HG02571 (cell line): ENCODE data around the gene KREMEN1.

Experiments used
- ATAC-seq: cut with Tn5 transposase; IDR thresholded peaks from one replicate; pipeline ENCODE4 v1.9.1; 2021; ENCODE audit warnings: mild to moderate bottlenecking, moderate library complexity; ENCODE audit not compliant: unreplicated experiment

The KREMEN1 gene

GRCh38 chr22:29126670-29127395, 54.0 kb downstream of the KREMEN1 start:
- ATAC-seq, result no peak

DNA sequence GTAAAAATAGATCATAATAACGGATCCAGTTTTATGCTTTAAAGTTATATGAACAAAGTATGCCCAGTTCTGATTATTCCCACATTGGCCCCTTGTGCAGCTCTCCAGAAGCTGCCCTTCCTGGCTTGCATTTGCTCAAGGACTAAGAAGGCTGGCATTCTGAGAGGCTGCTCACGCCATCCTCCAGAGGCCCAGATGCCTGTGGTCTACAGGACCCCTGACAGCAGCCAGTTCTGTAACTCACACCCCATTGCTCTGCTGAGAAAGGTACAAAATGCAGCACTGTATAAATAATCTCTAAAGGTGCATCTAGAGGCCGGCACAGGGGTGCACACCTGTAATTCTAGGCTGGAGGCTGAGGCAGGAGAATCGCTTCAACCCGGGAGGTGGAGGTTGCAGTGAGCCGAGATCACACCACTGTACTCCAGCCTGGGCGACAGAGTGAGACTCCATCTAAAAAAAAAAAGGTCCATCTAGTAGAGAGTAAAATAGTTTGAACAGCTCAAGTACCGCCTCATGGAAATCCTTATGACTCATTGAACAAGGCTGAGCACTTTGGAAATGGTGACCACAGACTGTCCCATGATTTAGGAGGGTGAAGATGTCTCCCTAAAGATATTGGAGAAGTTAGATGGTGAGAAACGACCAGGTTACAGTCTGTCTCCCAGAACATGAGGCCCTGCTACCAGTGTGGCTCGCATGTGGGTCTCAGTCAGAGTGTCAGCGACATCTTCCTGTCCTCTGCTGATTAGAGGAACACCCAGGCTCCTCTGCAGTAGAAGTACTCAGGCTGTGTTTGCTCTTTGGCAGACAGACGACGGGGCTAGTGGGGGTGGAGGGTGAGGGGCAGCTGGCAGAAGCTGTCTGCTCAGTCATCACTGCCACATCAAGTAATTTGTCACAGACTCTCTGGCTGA, 56.3 kb downstream of the KREMEN1 start:
- ATAC-seq, result no peak

DNA sequence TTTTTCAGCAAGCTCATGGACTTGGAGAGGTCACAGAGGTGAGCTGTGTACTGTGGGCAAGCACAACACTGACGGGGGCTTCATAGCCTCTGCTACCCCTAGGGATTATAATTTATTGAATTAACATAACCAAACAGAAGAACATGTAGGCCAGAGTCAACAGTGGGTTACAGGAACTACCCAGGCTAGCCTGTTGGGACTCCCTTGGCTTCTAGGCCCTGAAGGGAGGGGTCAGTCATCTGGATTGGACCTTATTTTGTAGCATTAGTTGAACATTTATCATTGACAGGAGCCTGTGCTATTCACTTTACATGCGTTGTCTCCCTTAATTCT, 56.9 kb downstream of the KREMEN1 start:
- ATAC-seq, result no peak

GRCh38 chr22:29130476-29130875, 57.6 kb downstream of the KREMEN1 start:
- no peak for ATAC-seq

DNA sequence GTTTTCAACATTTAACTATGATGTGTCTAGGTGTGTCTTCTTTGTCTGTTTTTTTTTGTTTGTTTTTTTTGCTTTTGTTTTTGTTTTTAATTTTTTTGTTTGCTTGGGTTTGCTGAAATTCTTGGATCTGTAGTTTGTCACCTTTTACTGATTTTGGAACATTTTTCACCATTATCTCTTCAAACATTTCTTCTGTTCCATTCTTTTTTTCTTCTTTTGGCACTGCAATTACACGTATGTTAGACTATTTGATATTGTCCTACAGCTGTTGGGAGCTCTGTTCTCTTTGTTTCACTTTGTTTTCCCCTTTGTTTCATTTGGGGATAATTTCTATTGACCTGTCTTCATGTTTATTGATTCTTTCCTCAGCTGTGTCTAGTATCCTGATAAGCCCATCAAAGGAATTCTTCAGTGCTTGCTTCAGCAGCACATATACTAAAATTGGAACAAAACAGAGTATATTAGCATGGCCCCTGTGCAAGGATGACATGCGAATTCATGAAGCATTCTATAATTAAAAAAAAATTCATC, 60.8 kb downstream of the KREMEN1 start:
- no peak for ATAC-seq

GRCh38 chr22:29134448-29134847, 61.6 kb downstream of the KREMEN1 start:
- ATAC-seq, result no peak

DNA sequence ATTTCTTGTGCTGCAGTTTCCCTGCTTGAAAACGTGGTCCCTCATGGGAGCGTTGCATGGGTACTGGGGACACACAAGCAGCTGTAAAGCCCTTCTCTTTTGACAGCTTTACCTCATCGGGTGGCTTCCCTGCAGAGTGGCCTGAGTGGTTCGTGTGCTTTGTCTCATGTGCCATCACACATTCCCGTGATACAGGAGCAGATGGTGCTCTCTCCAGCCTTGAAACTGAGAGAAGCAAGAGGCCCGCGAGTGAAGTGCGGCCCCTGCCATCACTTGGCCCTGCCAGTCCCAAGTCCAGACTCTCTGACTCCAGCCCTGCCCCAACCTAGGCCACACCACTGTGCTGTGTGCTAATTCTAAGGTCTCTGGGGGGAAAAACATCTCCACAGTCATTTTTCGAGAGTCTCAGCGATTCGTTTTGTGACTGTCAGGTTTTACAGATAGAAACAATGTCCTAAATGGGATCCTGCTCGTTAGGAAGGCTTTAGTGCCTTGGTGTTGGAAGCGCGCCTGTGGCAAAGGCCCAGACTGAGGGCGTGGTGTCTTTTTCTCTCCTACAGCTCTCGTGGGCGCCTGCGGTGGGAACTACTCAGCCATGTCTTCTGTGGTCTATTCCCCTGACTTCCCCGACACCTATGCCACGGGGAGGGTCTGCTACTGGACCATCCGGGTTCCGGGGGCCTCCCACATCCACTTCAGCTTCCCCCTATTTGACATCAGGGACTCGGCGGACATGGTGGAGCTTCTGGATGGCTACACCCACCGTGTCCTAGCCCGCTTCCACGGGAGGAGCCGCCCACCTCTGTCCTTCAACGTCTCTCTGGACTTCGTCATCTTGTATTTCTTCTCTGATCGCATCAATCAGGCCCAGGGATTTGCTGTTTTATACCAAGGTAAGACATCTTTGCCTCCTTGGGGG, 64.2 kb downstream of the KREMEN1 start:
- no peak for ATAC-seq

DNA sequence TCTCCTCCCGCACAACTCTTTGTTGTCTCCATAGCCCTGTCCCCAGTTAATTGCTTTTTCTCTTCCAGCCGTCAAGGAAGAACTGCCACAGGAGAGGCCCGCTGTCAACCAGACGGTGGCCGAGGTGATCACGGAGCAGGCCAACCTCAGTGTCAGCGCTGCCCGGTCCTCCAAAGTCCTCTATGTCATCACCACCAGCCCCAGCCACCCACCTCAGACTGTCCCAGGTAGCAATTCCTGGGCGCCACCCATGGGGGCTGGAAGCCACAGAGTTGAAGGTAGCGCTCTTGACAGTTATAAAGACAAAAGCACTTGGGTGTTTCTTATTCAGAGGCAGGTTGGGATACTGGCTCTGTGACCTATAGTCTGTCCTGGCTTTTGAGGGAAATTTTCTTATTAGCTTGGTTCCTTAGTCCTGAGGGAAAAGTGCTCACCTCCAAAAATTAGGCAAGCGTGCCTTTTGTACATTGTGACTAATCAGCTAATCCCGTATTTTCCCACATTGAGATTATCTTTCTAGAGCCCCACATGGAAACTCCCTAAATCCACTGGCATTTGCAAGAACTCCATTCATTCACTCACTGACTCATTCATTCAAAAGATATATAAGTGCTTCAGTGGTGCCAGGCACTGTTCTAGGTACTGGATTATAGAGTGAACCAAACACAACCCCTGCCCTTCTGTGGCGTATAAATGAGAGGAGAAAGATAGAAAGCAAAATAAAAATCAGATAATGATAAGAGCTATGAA, 65.9 kb downstream of the KREMEN1 start:
- no peak for ATAC-seq

DNA sequence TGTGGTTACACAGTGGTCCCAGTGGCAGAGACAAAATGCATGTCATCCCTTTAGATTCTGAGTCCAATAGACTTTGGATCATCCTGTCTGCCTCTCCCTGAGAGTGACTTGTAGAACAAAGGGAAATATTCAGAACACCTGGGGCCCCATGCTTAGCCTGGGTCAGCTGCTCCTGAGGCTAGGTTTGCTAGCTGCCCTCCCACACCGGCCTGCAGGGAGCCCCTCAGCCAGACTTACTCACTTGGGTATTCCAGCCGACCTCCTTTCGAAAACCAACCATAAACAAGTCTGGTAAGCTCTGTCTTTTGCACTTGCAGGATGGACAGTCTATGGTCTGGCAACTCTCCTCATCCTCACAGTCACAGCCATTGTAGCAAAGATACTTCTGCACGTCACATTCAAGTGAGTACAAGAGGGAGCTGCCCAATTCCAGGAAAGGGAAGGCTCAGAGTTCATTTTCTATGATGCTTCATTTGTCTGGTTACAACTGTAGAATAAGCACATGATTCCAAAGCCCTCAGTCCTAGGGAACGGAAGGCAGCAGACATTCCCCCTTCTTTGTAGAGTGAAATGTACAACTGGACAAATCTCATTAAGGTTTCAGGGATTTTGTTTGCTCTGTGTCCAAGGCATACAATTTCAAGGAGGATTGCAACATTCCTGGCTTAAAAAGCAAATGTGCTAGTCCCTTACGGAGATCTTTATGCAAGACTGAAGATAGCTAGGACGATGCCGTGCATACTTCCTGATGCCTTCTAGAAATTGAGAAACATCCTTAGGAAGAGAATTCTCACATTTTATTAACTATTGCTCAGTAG, 67.3 kb downstream of the KREMEN1 start:
- ATAC-seq, result no peak

DNA sequence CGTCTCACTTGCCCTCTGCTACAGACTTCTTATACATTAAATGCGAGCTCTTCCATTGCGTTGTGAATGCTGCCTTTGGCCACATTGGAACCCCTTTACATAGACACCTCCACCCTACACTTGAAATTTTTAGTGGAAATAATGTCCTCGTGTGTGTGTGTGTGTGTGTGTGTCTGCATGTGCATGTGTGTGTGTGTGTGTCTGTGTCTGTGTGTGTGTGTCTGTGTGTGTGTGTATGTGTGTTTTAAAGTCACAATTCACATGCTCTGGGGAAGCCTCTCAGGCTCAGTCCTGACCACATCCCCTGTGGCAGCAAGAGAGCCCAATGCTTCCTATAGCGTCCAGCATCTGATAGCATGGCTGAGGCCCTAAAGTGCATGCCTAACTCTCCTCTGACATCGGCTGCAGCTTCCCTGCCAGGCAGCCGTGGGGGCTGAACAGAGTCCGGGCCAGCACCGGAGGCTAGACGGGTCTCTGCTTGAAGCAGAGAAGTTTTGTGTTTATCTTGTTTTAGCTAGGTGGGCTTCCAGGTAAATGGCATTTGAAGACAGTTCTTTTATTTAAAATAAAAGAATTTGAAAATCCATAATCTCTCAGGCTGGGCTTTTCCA, 68.3 kb downstream of the KREMEN1 start:
- ATAC-seq, result no peak

- ATAC-seq, result no peak
Observed at GRCh38 chr22:29142116-29142515, 69.3 kb downstream of the KREMEN1 start.

- no peak for ATAC-seq
Observed at GRCh38 chr22:29143941-29144785, 71.3 kb downstream of the KREMEN1 start.

GRCh38 chr22:29144786-29145160, 71.9 kb downstream of the KREMEN1 start:
- ATAC-seq, result no peak

DNA sequence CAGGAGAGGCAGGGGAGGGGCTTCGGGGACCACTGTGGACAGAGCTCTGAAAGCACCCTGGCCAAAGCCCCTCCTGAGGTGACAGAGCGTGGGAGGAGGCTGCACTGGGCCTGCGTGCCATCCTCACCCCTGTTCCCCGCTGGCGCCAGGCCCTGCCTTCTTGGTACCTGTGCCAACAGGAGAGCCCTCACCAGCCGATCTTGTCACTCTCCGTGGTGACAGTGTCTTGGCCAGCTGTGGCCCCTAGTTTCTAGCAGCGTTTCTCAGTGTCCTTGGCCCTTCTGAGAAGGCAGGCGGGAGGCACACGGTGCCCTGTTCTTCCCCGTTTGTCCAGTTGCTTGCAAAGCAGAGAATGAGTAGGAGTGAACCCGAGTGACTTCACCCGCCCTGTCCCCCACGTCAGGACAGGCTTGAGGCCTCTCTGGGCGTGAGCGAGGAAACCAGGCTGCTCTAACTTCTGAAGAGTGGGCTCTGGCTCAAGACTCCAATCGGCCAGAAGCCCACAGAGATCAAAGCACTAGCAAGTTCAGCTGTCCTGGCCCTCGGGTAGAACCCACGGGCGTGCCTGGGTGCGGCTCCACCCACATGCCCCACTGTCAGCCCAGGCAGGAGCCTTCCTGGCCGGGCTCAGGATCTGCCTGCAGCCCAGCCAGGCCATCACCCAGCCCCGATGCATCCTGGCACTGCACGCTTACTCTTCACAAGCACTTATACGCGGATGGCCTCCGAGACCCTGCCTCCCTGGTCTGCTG, 72.7 kb downstream of the KREMEN1 start:
- ATAC-seq, result no peak

DNA sequence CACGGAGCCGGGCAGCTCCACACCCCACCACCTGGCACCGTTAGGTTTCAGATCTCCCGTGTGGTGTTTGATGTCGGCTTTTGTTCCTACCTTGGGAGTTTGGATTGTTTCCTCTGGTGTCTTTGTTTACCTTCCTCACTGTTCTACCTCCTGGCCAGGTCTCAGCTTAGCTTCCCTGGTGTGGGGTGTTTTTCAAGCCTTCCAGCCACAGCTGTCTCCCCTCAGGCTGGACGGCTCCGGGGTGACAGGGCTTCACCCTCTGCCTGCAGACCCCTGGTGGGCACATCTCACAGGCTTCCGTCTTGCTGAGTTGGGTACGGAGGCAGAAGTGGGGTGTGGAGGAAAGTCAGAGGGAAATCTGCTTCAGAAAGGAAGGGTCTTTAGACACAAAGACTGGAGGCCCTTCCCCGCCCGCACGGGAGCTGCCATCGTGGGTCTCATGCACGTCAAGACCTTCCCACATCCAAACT, 73.3 kb downstream of the KREMEN1 start:
- ATAC-seq, result no peak

- ATAC-seq, result no peak
Observed at GRCh38 chr22:29146771-29147170, 73.9 kb downstream of the KREMEN1 start.

DNA sequence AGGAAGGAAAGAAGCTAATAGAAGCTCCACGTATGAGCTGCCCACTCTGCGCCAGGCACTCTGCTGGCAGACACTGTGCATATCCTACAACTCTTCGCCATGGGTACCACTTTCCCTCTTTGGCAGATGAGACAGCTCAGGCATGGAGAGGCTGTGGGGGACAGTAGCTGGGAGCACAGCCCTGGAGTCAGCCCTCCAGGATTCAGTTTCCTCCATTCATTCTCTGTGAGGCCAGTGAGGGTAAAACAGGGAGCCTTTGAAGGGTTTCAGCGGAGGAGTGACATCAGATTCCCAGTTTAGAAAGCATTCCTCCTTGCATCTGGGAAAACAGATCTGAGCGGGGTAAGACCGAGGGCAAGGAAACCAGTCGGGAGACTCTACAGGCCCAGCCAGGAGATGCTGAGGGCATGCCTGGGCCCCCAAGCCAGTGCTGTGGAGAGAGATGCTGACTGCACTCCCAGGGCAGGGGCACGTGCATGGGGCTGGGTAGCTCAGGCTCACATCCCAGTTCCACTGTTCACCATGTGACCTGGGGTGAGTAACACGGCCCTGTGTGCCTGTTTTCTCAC, 74.6 kb downstream of the KREMEN1 start:
- ATAC-seq, result no peak
